Measurements from ENCODE around the gene OR2T35.

OR2T35 gene

DNA sequence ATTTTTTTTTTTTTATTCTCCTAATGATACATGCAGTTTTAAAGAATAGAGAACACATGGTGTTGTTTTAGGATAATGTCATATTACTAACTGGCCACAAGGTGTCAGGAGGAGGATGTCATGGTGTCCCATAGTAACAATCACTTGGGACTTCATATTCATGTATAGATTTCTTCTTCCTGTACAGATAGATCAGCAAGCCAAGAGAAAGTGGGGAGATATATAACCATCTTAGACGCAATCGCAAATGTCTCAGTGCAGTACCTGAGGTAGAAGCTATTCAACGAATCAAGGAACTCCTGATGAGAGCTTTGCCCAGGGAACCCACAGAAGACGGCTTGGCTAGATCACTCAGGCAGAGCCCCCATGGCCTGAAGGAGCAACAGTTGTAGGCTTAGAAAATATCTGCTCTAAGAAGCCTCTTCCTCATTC is 22.5 kb downstream of the OR2T35 start:
- H4K20me1 ChIP-seq = no peaks in the 10 kb centered on the region
- no peaks in the 10 kb centered on the region for H3K9me3 ChIP-seq (replicated peaks in 1 of 11)
- no peak overlapping the region for H3K4me3 ChIP-seq
- no peak overlapping the region for H3K9ac ChIP-seq
- 0 out of 20 replicates have a peak, but pooled peaks cover 0 to 5% (median 0%) of the 10 kb centered on the region in 10 experiments for H3K4me1 ChIP-seq
- H3K36me3 ChIP-seq = no peaks in the 10 kb centered on the region
- H3K4me2 ChIP-seq = no peak overlapping the region
- H3K27me3 ChIP-seq = no peaks in the 10 kb centered on the region
- TF ChIP-seq Cebpa-rat (IDR thresholded peaks at IDR 0.05) = no peak
- no peak overlapping the region for H3K27ac ChIP-seq

DNA sequence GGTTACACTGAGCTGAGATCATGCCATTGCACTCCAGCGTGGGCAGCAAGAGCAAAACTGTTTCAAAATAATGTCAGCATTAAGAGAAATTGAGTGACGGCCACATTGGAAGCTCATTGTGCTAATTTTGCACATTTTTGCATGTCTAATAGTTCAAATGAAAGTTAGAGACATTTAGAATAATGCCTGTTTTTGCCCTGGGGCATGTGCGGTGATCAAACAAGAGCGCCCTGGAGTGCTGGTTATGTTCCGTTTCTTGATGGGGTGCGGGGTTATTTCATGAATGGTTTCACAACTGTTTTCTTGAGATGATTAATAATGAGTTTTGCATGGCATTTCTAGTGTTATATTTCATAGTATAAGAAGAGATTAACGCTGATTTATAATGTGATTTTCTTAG is 23.3 kb downstream of the OR2T35 start:
- no peak for TF ChIP-seq Cebpa-rat (IDR thresholded peaks at IDR 0.05)
- H3K4me1 ChIP-seq = 0 out of 20 replicates have a peak, but pooled peaks cover 0 to 5% (median 0%) of the 10 kb centered on the region in 10 experiments
- no peaks in the 10 kb centered on the region for H3K36me3 ChIP-seq
- H3K27me3 ChIP-seq = no peaks in the 10 kb centered on the region
- no peaks in the 10 kb centered on the region for H4K20me1 ChIP-seq
- H3K4me3 ChIP-seq = no peak overlapping the region
- no peak overlapping the region for H3K27ac ChIP-seq
- H3K9me3 ChIP-seq (replicated peaks in 1 of 11) = no peaks in the 10 kb centered on the region
- no peak overlapping the region for H3K4me2 ChIP-seq
- H3K9ac ChIP-seq = no peak overlapping the region

- Histone ChIP-seq H3K36me3 (no peaks in the 10 kb centered on the region), H4K20me1 (no peaks in the 10 kb centered on the region), H3K4me3 (no peak overlapping the region), H3K27ac (no peak overlapping the region), H3K4me1 (0 out of 20 replicates have a peak, but pooled peaks cover 0 to 5% (median 0%) of the 10 kb centered on the region in 10 experiments), H3K9ac (no peak overlapping the region), H3K4me2 (no peak overlapping the region), H3K9me3 (replicated peaks in 1 of 11) (no peaks in the 10 kb centered on the region), H3K27me3 (no peaks in the 10 kb centered on the region)
- no peak for TF ChIP-seq Cebpa-rat (IDR thresholded peaks at IDR 0.05)
Observed at GRCh38 chr1:248618878-248619277, 26.2 kb downstream of the OR2T35 start.

GRCh38 chr1:248618119-248618518 is 27.0 kb downstream of the OR2T35 start:
- no peak for TF ChIP-seq Cebpa-rat (IDR thresholded peaks at IDR 0.05)
- Histone ChIP-seq H3K27me3 (no peaks in the 10 kb centered on the region), H3K27ac (no peak overlapping the region), H3K4me2 (no peak overlapping the region), H3K36me3 (no peaks in the 10 kb centered on the region), H3K9ac (no peak overlapping the region), H3K4me1 (0 out of 20 replicates have a peak, but pooled peaks cover 0 to 5% (median 0%) of the 10 kb centered on the region in 10 experiments), H4K20me1 (no peaks in the 10 kb centered on the region), H3K4me3 (no peak overlapping the region), H3K9me3 (replicated peaks in 1 of 11) (no peaks in the 10 kb centered on the region)

GRCh38 chr1:248613742-248614141 is 31.3 kb downstream of the OR2T35 start:
- Histone ChIP-seq H3K4me1 (0 out of 20 replicates have a peak, but pooled peaks cover 0 to under 1% (median 0%) of the 10 kb centered on the region in 10 experiments), H3K4me3 (no peak overlapping the region), H3K27me3 (no peaks in the 10 kb centered on the region), H3K9me3 (replicated peaks in 1 of 11) (no peaks in the 10 kb centered on the region), H3K4me2 (no peak overlapping the region), H3K27ac (no peak overlapping the region), H3K9ac (no peak overlapping the region), H4K20me1 (no peaks in the 10 kb centered on the region), H3K36me3 (no peaks in the 10 kb centered on the region)
- TF ChIP-seq Cebpa-rat (IDR thresholded peaks at IDR 0.05) = no peak

DNA sequence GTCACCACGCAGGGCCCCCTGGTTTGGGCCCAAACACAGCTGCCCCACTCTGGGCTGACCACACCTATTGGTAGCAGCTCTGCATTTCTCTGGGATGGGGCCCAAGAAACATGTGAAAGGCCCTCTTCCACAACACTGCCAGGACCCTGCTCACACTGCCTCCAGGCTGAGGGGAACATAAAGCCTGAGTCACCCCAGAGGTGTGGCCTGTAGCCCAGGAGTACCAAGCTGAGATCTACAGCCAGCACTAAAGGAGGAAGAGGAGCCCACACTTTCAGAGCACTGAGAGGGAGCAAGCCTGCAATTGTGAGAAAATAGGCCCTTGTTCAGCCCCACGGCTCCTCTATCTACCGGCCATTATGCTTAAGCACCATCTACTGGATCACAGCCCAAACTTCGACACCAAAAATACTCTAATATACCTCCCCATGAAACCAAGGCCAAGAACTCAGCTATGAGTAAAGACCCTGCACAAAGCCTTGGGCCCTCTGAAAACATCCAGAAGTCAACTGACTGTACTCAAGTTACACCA is 33.1 kb downstream of the OR2T35 start:
- Histone ChIP-seq H3K4me1 (no peaks in the 10 kb centered on the region), H4K20me1 (no peaks in the 10 kb centered on the region), H3K27me3 (no peaks in the 10 kb centered on the region), H3K4me3 (no peak overlapping the region), H3K36me3 (no peaks in the 10 kb centered on the region), H3K9me3 (replicated peaks in 1 of 11) (no peaks in the 10 kb centered on the region), H3K4me2 (no peak overlapping the region), H3K27ac (no peak overlapping the region), H3K9ac (no peak overlapping the region)
- no peak for TF ChIP-seq Cebpa-rat (IDR thresholded peaks at IDR 0.05)

GRCh38 chr1:248610301-248610700 is 34.8 kb downstream of the OR2T35 start:
- H3K27ac ChIP-seq = no peak overlapping the region
- no peak for TF ChIP-seq Cebpa-rat (IDR thresholded peaks at IDR 0.05)
- no peak overlapping the region for H3K4me2 ChIP-seq
- no peak overlapping the region for H3K4me3 ChIP-seq
- no peak overlapping the region for H3K9ac ChIP-seq
- no peaks in the 10 kb centered on the region for H4K20me1 ChIP-seq
- no peaks in the 10 kb centered on the region for H3K36me3 ChIP-seq
- no peaks in the 10 kb centered on the region for H3K9me3 ChIP-seq (replicated peaks in 1 of 11)
- H3K27me3 ChIP-seq = no peaks in the 10 kb centered on the region
- H3K4me1 ChIP-seq = no peaks in the 10 kb centered on the region

DNA sequence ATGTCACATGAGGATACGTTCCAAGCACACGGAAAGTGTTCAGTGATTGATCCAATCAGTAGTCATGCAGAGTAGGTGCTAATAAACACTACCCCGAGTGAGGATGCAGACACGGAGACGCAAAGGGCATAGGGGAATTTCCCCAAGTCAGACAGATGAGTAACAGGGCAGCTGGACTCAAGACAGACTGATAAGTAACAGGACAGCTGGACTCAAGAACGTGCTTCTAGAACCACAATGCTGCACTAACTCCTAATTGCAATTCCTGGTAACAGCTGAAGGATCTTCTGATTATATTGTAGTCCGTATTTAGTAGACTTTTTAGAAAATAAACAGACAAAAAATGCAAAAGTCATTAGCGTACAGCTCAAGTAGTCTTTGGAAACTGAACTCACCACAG is 45.7 kb downstream of the OR2T35 start:
- no peak for TF ChIP-seq Cebpa-rat (IDR thresholded peaks at IDR 0.05)
- Histone ChIP-seq H4K20me1 (no peaks in the 10 kb centered on the region), H3K4me3 (no peak overlapping the region), H3K9ac (no peak overlapping the region), H3K27me3 (no peaks in the 10 kb centered on the region), H3K4me1 (peaks cover 0 to 11% (median 7%) of the 10 kb centered on the region in 10 experiments; a peak in 11 of 20 replicates), H3K4me2 (no peak overlapping the region), H3K27ac (no peak overlapping the region), H3K9me3 (replicated peaks in 1 of 11) (no peaks in the 10 kb centered on the region), H3K36me3 (no peaks in the 10 kb centered on the region)

- Histone ChIP-seq H3K27me3 (no peaks in the 10 kb centered on the region), H3K4me3 (no peak within 1 kb of the TSS), H3K4me2 (peak within 1 kb of the TSS in 7 of 11 experiments; percentile 4 to 41 (median 23); a peak in 10 of 22 replicates), H3K9ac (no peak within 1 kb of the TSS), H4K20me1 (no peaks in the 10 kb centered on the region), H3K27ac (peak within 1 kb of the TSS in 2 of 11 experiments; percentile 2 to 40; a peak in 3 of 22 replicates), H3K9me3 (replicated peaks in 1 of 11) (no peaks in the 10 kb centered on the region), H3K4me1 (peaks cover 0 to 11% (median 7%) of the 10 kb centered on the region in 10 experiments; a peak in 11 of 20 replicates), H3K36me3 (no peaks in the 10 kb centered on the region)
- TF ChIP-seq Cebpa-rat (IDR thresholded peaks at IDR 0.05) = no peak
Observed at GRCh38 chr1:248597589-248597988, 47.5 kb downstream of the OR2T35 start, which contains the start of gene OR2T10. TSS of gene OR2T10 (minus strand) at chr1:248597700. CDS start at chr1:248593768, 3,932 bp downstream.

- no peaks in the 10 kb centered on the region for H3K36me3 ChIP-seq
- H3K4me1 ChIP-seq = peaks cover 0 to 11% (median 7%) of the 10 kb centered on the region in 10 experiments; a peak in 11 of 20 replicates
- H3K9ac ChIP-seq = no peak overlapping the region
- H3K4me3 ChIP-seq = no peak overlapping the region
- H4K20me1 ChIP-seq = no peaks in the 10 kb centered on the region
- no peak for TF ChIP-seq Cebpa-rat (IDR thresholded peaks at IDR 0.05)
- peak overlapping the region in 2 of 11 experiments; percentile 2 to 40; a peak in 3 of 22 replicates for H3K27ac ChIP-seq
- peak overlapping the region in 7 of 11 experiments; percentile 4 to 41 (median 23); a peak in 10 of 22 replicates for H3K4me2 ChIP-seq
- H3K9me3 ChIP-seq (replicated peaks in 1 of 11) = no peaks in the 10 kb centered on the region
- H3K27me3 ChIP-seq = no peaks in the 10 kb centered on the region
Observed at GRCh38 chr1:248596615-248597014, 48.5 kb downstream of the OR2T35 start.
